HEK293 (cell line): ENCODE measurements around the gene TMEM121.

Experiments used
- CTCF ChIA-PET: fragments of 350-600 bp; formaldehyde crosslinking; extraction: SDS; loops from one replicate; lab custom pipeline; 2021; ENCODE audit warnings: antibody characterized with exemption; lab: Yijun Ruan, JAX
- POLR2A ChIA-PET: fragments of 300-600 bp; formaldehyde crosslinking; extraction: SDS; loops from one replicate; lab custom pipeline; 2020; ENCODE audit warnings: antibody characterized with exemption, inconsistent platforms; lab: Yijun Ruan, JAX
- H3K27ac ChIP-seq: fragments of 200-500 bp; sonication (Bioruptor generic); 2 replicates; pipeline ENCODE4 v1.5.1; 2014; ENCODE audit warnings: low read depth, low read length, control low read depth, inconsistent platforms; ENCODE audit errors: extremely low read depth
- H3K36me3 ChIP-seq, 2 experiments: fragments of 200-500 bp in 1 of 2; sonication (Bioruptor generic) in 1 of 2; 1 replicate in 1 of 2; 2 replicates in 1 of 2; pipeline ENCODE4 v1.5.1; 2014 to 2017; ENCODE audit warnings: inconsistent platforms in 2 of 2, low read length in 2 of 2; ENCODE audit not compliant: control insufficient read depth in 2 of 2, insufficient read depth in 1 of 2
- H3K4me1 ChIP-seq: fragments of 200-500 bp; sonication (Bioruptor generic); 2 replicates; pipeline ENCODE4 v1.5.1; 2014; ENCODE audit warnings: mild to moderate bottlenecking, low read length, inconsistent platforms; ENCODE audit not compliant: control insufficient read depth, insufficient read depth
- H3K4me3 ChIP-seq: 2 replicates; pipeline ENCODE4 v1.5.1; 2011; ENCODE audit warnings: low read depth, mild to moderate bottlenecking, control low read depth, low read length, moderate library complexity
- H3K9me3 ChIP-seq: fragments of 200-500 bp; sonication (Bioruptor generic); 2 replicates; pipeline ENCODE4 v1.5.1; 2014; ENCODE audit warnings: low read depth, low read length, inconsistent platforms; ENCODE audit not compliant: control insufficient read depth, insufficient read depth
- AEBP2 ChIP-seq: fragments of 450-650 bp; formaldehyde crosslinking; IDR thresholded peaks from 2 replicates; pipeline ENCODE4 v1.5.1; 2016; ENCODE audit warnings: missing biosample characterization, missing genetic modification characterization, borderline replicate concordance
- EGR2 ChIP-seq: fragments of 450-650 bp; formaldehyde crosslinking; IDR thresholded peaks from 2 replicates; pipeline ENCODE4 v1.5.1; 2016; ENCODE audit warnings: low read depth, missing biosample characterization, missing genetic modification characterization
- GLIS1 ChIP-seq: fragments of 450-650 bp; formaldehyde crosslinking; IDR thresholded peaks from 2 replicates; pipeline ENCODE4 v1.5.1; 2016; ENCODE audit warnings: missing biosample characterization, missing genetic modification characterization
- GLIS2 ChIP-seq: fragments of 450-650 bp; formaldehyde crosslinking; IDR thresholded peaks from 2 replicates; pipeline ENCODE4 v1.5.1; 2016; ENCODE audit warnings: missing biosample characterization, missing genetic modification characterization
- KLF8 ChIP-seq: fragments of 450-650 bp; formaldehyde crosslinking; IDR thresholded peaks from 2 replicates; pipeline ENCODE4 v1.5.1; 2016; ENCODE audit warnings: missing biosample characterization, missing genetic modification characterization
- MEIS1 ChIP-seq: sonication (generic); formaldehyde crosslinking; IDR thresholded peaks from 2 replicates; pipeline ENCODE4 v1.8.1; 2022; ENCODE audit warnings: missing genetic modification reagents, mild to moderate bottlenecking, borderline replicate concordance
- REPIN1 ChIP-seq: fragments of 450-650 bp; formaldehyde crosslinking; IDR thresholded peaks from 2 replicates; pipeline ENCODE4 v1.5.1; 2017; ENCODE audit warnings: missing biosample characterization, missing genetic modification characterization, low read depth
- SALL2 ChIP-seq: fragments of 450-650 bp; formaldehyde crosslinking; IDR thresholded peaks from 2 replicates; pipeline ENCODE4 v1.5.0; 2017; ENCODE audit warnings: missing biosample characterization, mild to moderate bottlenecking, missing genetic modification characterization, borderline replicate concordance
- SCRT2 ChIP-seq: fragments of 450-650 bp; formaldehyde crosslinking; IDR thresholded peaks from 2 replicates; pipeline ENCODE4 v1.5.1; 2016; ENCODE audit warnings: missing biosample characterization, missing genetic modification characterization
- ZBTB17 ChIP-seq: fragments of 450-650 bp; formaldehyde crosslinking; IDR thresholded peaks from 2 replicates; pipeline ENCODE4 v1.5.1; 2016; ENCODE audit warnings: missing biosample characterization, missing genetic modification characterization
- ZBTB48 ChIP-seq: fragments of 450-650 bp; formaldehyde crosslinking; IDR thresholded peaks from 2 replicates; pipeline ENCODE4 v1.5.1; 2016; ENCODE audit warnings: missing biosample characterization, missing genetic modification characterization
- ZFHX2 ChIP-seq: fragments of 450-650 bp; formaldehyde crosslinking; conservative IDR thresholded peaks from 2 replicates; pipeline ENCODE4 v1.5.1; 2016; ENCODE audit warnings: missing biosample characterization, missing genetic modification characterization
- ZIC2 ChIP-seq: fragments of 450-650 bp; formaldehyde crosslinking; IDR thresholded peaks from 2 replicates; pipeline ENCODE4 v1.5.1; 2016; ENCODE audit warnings: missing biosample characterization, missing genetic modification characterization
- ZNF223 ChIP-seq: fragments of 450-650 bp; formaldehyde crosslinking; IDR thresholded peaks from 2 replicates; pipeline ENCODE4 v1.5.1; 2016; ENCODE audit warnings: missing biosample characterization, missing genetic modification characterization
- ZNF362 ChIP-seq: fragments of 450-650 bp; formaldehyde crosslinking; IDR thresholded peaks from 2 replicates; pipeline ENCODE4 v1.5.1; 2016; ENCODE audit warnings: missing biosample characterization, missing genetic modification characterization
- ZNF624 ChIP-seq: fragments of 450-650 bp; formaldehyde crosslinking; IDR thresholded peaks from 2 replicates; pipeline ENCODE4 v1.5.1; 2017; ENCODE audit warnings: missing biosample characterization, missing genetic modification characterization
- ZNF654 ChIP-seq: fragments of 450-650 bp; formaldehyde crosslinking; IDR thresholded peaks from 2 replicates; pipeline ENCODE4 v1.5.1; 2016; ENCODE audit warnings: low read depth, missing biosample characterization, missing genetic modification characterization
- ZNF776 ChIP-seq: fragments of 450-650 bp; formaldehyde crosslinking; IDR thresholded peaks from 2 replicates; pipeline ENCODE4 v1.5.0; 2017; ENCODE audit warnings: missing biosample characterization, missing genetic modification characterization, borderline replicate concordance
- ZXDB ChIP-seq: fragments of 450-650 bp; formaldehyde crosslinking; IDR thresholded peaks from 2 replicates; pipeline ENCODE4 v1.5.1; 2016; ENCODE audit warnings: missing biosample characterization, missing genetic modification characterization
- TF ChIP-seq, protein P1 (sequence below): fragments of 450-650 bp; formaldehyde crosslinking; IDR thresholded peaks from 2 replicates; pipeline ENCODE4 v1.5.1; 2016; ENCODE audit warnings: missing biosample characterization, missing genetic modification characterization
- TF ChIP-seq, protein P2 (sequence below): fragments of 450-650 bp; formaldehyde crosslinking; IDR thresholded peaks from 2 replicates; pipeline ENCODE4 v1.5.1; 2016; ENCODE audit warnings: missing biosample characterization, missing genetic modification characterization
- TF ChIP-seq, protein P3 (sequence below): fragments of 450-650 bp; formaldehyde crosslinking; IDR thresholded peaks from 2 replicates; pipeline ENCODE4 v1.5.1; 2017; ENCODE audit warnings: missing biosample characterization, missing genetic modification characterization
- TF ChIP-seq, protein P4 (sequence below): fragments of 450-650 bp; formaldehyde crosslinking; conservative IDR thresholded peaks from 2 replicates; pipeline ENCODE4 v1.5.1; 2016; ENCODE audit warnings: low read depth, missing biosample characterization, missing genetic modification characterization

TMEM121 gene

GRCh38 chr14:105479431-105480158 is 46.8 kb upstream of the TMEM121 start:
- ChIA-PET CTCF (interaction anchor here (1.0 to 2.9 kb wide), 2 partner anchors 10 to 52 kb away, joined by 4 to 31 read pairs; no protein-coding TSS in a partner anchor), POLR2A (interaction anchor here (1.3 kb wide), 1 partner anchor 8 kb away, joined by 5 read pairs; no protein-coding TSS in a partner anchor)
- Histone ChIP-seq H3K4me3 (no peak overlapping the region), H3K9me3 (no peaks in the 10 kb centered on the region), H3K4me1 (peaks cover 5% of the 10 kb centered on the region), H3K27ac (no peak overlapping the region), H3K36me3 (no peaks in the 10 kb centered on the region)
- TF ChIP-seq ZNF776 (tag by site-specific recombination) (no peak), ZIC2 (tag by site-specific recombination) (peak; percentile 40; the same call in 1 of the 2 replicates), ZBTB17 (tag by site-specific recombination) (peak; percentile 57; the same call in 1 of the 2 replicates), REPIN1 (tag by site-specific recombination) (no peak), ZNF654 (tag by site-specific recombination) (no peak), GLIS1 (peak; percentile 79), ZNF223 (no peak), AEBP2 (no peak), EGR2 (tag by site-specific recombination) (peak; percentile 65), GLIS2 (tag by site-specific recombination) (peak; percentile 67), KLF8 (tag by site-specific recombination) (peak; percentile 86), ZNF362 (no peak), ZBTB48 (tag by site-specific recombination) (peak; percentile 44; the same call in 1 of the 2 replicates), ZXDB (tag by site-specific recombination) (no peak), ZFHX2 (tag by site-specific recombination) (peak; percentile 86), MEIS1 (no peak), ZNF624 (no peak), SALL2 (tag by site-specific recombination) (no peak), SCRT2 (tag by site-specific recombination) (no peak)
- TF ChIP-seq, protein P1, sequence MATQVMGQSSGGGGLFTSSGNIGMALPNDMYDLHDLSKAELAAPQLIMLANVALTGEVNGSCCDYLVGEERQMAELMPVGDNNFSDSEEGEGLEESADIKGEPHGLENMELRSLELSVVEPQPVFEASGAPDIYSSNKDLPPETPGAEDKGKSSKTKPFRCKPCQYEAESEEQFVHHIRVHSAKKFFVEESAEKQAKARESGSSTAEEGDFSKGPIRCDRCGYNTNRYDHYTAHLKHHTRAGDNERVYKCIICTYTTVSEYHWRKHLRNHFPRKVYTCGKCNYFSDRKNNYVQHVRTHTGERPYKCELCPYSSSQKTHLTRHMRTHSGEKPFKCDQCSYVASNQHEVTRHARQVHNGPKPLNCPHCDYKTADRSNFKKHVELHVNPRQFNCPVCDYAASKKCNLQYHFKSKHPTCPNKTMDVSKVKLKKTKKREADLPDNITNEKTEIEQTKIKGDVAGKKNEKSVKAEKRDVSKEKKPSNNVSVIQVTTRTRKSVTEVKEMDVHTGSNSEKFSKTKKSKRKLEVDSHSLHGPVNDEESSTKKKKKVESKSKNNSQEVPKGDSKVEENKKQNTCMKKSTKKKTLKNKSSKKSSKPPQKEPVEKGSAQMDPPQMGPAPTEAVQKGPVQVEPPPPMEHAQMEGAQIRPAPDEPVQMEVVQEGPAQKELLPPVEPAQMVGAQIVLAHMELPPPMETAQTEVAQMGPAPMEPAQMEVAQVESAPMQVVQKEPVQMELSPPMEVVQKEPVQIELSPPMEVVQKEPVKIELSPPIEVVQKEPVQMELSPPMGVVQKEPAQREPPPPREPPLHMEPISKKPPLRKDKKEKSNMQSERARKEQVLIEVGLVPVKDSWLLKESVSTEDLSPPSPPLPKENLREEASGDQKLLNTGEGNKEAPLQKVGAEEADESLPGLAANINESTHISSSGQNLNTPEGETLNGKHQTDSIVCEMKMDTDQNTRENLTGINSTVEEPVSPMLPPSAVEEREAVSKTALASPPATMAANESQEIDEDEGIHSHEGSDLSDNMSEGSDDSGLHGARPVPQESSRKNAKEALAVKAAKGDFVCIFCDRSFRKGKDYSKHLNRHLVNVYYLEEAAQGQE (tag by site-specific recombination) = peak; percentile 66; the same call in 1 of the 2 replicates
- TF ChIP-seq, protein P2, sequence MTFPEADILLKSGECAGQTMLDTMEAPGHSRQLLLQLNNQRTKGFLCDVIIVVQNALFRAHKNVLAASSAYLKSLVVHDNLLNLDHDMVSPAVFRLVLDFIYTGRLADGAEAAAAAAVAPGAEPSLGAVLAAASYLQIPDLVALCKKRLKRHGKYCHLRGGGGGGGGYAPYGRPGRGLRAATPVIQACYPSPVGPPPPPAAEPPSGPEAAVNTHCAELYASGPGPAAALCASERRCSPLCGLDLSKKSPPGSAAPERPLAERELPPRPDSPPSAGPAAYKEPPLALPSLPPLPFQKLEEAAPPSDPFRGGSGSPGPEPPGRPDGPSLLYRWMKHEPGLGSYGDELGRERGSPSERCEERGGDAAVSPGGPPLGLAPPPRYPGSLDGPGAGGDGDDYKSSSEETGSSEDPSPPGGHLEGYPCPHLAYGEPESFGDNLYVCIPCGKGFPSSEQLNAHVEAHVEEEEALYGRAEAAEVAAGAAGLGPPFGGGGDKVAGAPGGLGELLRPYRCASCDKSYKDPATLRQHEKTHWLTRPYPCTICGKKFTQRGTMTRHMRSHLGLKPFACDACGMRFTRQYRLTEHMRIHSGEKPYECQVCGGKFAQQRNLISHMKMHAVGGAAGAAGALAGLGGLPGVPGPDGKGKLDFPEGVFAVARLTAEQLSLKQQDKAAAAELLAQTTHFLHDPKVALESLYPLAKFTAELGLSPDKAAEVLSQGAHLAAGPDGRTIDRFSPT (tag by site-specific recombination) = peak; percentile 74
- TF ChIP-seq, protein P3, sequence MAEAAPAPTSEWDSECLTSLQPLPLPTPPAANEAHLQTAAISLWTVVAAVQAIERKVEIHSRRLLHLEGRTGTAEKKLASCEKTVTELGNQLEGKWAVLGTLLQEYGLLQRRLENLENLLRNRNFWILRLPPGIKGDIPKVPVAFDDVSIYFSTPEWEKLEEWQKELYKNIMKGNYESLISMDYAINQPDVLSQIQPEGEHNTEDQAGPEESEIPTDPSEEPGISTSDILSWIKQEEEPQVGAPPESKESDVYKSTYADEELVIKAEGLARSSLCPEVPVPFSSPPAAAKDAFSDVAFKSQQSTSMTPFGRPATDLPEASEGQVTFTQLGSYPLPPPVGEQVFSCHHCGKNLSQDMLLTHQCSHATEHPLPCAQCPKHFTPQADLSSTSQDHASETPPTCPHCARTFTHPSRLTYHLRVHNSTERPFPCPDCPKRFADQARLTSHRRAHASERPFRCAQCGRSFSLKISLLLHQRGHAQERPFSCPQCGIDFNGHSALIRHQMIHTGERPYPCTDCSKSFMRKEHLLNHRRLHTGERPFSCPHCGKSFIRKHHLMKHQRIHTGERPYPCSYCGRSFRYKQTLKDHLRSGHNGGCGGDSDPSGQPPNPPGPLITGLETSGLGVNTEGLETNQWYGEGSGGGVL = no peak
- TF ChIP-seq, protein P4, sequence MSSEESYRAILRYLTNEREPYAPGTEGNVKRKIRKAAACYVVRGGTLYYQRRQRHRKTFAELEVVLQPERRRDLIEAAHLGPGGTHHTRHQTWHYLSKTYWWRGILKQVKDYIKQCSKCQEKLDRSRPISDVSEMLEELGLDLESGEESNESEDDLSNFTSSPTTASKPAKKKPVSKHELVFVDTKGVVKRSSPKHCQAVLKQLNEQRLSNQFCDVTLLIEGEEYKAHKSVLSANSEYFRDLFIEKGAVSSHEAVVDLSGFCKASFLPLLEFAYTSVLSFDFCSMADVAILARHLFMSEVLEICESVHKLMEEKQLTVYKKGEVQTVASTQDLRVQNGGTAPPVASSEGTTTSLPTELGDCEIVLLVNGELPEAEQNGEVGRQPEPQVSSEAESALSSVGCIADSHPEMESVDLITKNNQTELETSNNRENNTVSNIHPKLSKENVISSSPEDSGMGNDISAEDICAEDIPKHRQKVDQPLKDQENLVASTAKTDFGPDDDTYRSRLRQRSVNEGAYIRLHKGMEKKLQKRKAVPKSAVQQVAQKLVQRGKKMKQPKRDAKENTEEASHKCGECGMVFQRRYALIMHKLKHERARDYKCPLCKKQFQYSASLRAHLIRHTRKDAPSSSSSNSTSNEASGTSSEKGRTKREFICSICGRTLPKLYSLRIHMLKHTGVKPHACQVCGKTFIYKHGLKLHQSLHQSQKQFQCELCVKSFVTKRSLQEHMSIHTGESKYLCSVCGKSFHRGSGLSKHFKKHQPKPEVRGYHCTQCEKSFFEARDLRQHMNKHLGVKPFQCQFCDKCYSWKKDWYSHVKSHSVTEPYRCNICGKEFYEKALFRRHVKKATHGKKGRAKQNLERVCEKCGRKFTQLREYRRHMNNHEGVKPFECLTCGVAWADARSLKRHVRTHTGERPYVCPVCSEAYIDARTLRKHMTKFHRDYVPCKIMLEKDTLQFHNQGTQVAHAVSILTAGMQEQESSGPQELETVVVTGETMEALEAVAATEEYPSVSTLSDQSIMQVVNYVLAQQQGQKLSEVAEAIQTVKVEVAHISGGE (tag by site-specific recombination) = no peak
